Body of pancreas (tissue), 4 donors: ENCODE results near the gene HPN. TPM values are rescaled to one million over a fixed set of nuclear protein-coding genes. Genes with fewer than 3 reads are reported as not detected.
A peak's percentile ranks its signal among the peaks of the same experiment; 100 is the strongest.
"Not testable (repeated sequence)": the region's sequence is repeated elsewhere in the genome, so short reads cannot be mapped to it uniquely, and the experiment has no call there.

Experiments used
- ATAC-seq: fragments of 150-250 bp; one replicate; pipeline ENCODE4 v1.9.1; 2016
- DNase-seq, 4 donors: peaks; one replicate each; pipeline ENCODE4 v3.0.0-alpha.2; 2019
- H3K27ac ChIP-seq, 4 donors: fragments of 200-600 bp; sonication (generic); 1 replicate in 3 of 4; 2 replicates in 1 of 4; pipeline versions ENCODE4 v1.5.1 to v1.6.1; 2016 to 2019; ENCODE audit warnings: mild to moderate bottlenecking in 1 of 4, mixed read lengths in 1 of 4, moderate library complexity in 1 of 4
- H3K27me3 ChIP-seq, 2 donors: fragments of 200-600 bp; sonication (generic); one replicate each; pipeline ENCODE4 v1.6.0; 2016; ENCODE audit warnings: mild to moderate bottlenecking in 1 of 2
- H3K36me3 ChIP-seq, 2 donors: fragments of 200-600 bp; sonication (generic); replicated peaks in 1 of 2; 2 replicates each; pipeline ENCODE4 v1.5.1; 2016; ENCODE audit warnings: low read depth in 2 of 2; ENCODE audit not compliant: insufficient read depth in 1 of 2
- H3K4me1 ChIP-seq: fragments of 200-600 bp; sonication (generic); one replicate; pipeline ENCODE4 v1.6.0; 2016
- H3K4me3 ChIP-seq, 2 donors: fragments of 200-600 bp; sonication (generic); 1 replicate in 1 of 2; 2 replicates in 1 of 2; pipeline ENCODE4 v1.5.1; 2016 to 2019
- H3K9me3 ChIP-seq, 3 donors: fragments of 200-600 bp; sonication (generic); 1 replicate in 2 of 3; 2 replicates in 1 of 3; pipeline ENCODE4 v1.5.1; 2016
- CTCF ChIP-seq, 7 experiments: fragments of 450-650 bp in 4 of 7; fragments of 200-600 bp in 3 of 7; sonication (generic) in 3 of 7; IDR thresholded peaks; one replicate each; pipeline ENCODE4 v1.5.1; 2016 to 2019; ENCODE audit warnings: antibody characterized with exemption in 7 of 7
- POLR2A ChIP-seq, 3 donors: fragments of 450-650 bp; IDR thresholded peaks; one replicate each; pipeline ENCODE4 v1.6.1; 2016; ENCODE audit warnings: antibody characterized with exemption in 3 of 3, mild to moderate bottlenecking in 2 of 3
- WGBS, 2 donors: methylation state at CpG; one replicate each; pipeline ENCODE4 v1.1.5; 2017; 5-methylcytosine and 5-hydroxymethylcytosine counted together
- intact Hi-C: fragments of 100-400 bp; cut with DNase I; formaldehyde crosslinking; loops from one replicate; pipeline ENCODE4 v1.15.1; 2023
- total RNA-seq, 2 donors: library from RNA; depleted of rRNA; stranded (reverse); fragments of >200 nt; gene quantifications; one replicate each; pipeline ENCODE4 v1.1.0, GENCODE V29; 2016

The HPN gene
- total RNA-seq, 2 donors from 2014 or later = 135 to 289 TPM

GRCh38 chr19:35000647-35001501 lies 40.6 kb upstream of the HPN start:
- peaks cover 60% of the 10 kb centered on the region for H3K4me1 ChIP-seq
- peak; percentile 41 to 67 (median 63) for DNase-seq

GRCh38 chr19:35002037-35002535 lies 39.4 kb upstream of the HPN start:
- no peaks in the 10 kb centered on the region for H3K36me3 ChIP-seq
- H3K27me3 ChIP-seq = no peaks in the 10 kb centered on the region
- H3K4me3 ChIP-seq = no peak overlapping the region
- intact Hi-C loops = no loop called here
- no peak for DNase-seq
- ATAC-seq = no peak
- H3K4me1 ChIP-seq = peaks cover 70% of the 10 kb centered on the region
- H3K27ac ChIP-seq = peak overlapping the region in 2 of 4 donors; percentile 96 to 97
- TF ChIP-seq CTCF (IDR thresholded peaks at IDR 0.05) = no peak
- TF ChIP-seq POLR2A (IDR thresholded peaks at IDR 0.05) = no peak
- H3K9me3 ChIP-seq = no peaks in the 10 kb centered on the region
- 92 to 96% methylated on average over 11 of the region's 11 CpGs for WGBS, 2 donors

More at GRCh38 chr19:35000647-35001501, 40.6 kb upstream of the HPN start:
- Histone ChIP-seq H3K27ac (peak overlapping the region; percentile 92 to 97 (median 96)), H3K4me3 (peak overlapping the region; percentile 26 to 66), H3K36me3 (no peaks in the 10 kb centered on the region), H3K9me3 (no peaks in the 10 kb centered on the region), H3K27me3 (no peaks in the 10 kb centered on the region)
- TF ChIP-seq CTCF (IDR thresholded peaks at IDR 0.05) (no peak), POLR2A (IDR thresholded peaks at IDR 0.05) (peak; percentile 39 to 78 (median 77))
- intact Hi-C loops = no loop called here
- 5 to 21% methylated on average over 12 to 42 of the region's 46 CpGs for WGBS, 2 donors
- peak; percentile 9 for ATAC-seq

- H3K9me3 ChIP-seq = no peaks in the 10 kb centered on the region
- 84 to 86% methylated on average over 8 to 18 of the region's 18 CpGs for WGBS, 2 donors
- H3K27me3 ChIP-seq = no peaks in the 10 kb centered on the region
- H3K4me3 ChIP-seq = no peak overlapping the region
- DNase-seq (no peak), ATAC-seq (no peak)
- peak overlapping the region; percentile 46 to 82 (median 70) for H3K27ac ChIP-seq
- TF ChIP-seq CTCF (IDR thresholded peaks at IDR 0.05) (no peak), POLR2A (IDR thresholded peaks at IDR 0.05) (no peak)
- intact Hi-C loops = no loop called here
- H3K4me1 ChIP-seq = peaks cover 72% of the 10 kb centered on the region
- H3K36me3 ChIP-seq = peaks cover 0 to 4% of the 10 kb centered on the region in 2 donors
These were observed 36.8 kb upstream of the HPN start for GRCh38 chr19:35004517-35005255.

GRCh38 chr19:35005256-35005977 lies 36.1 kb upstream of the HPN start:
- intact Hi-C loops = no loop called here
- peaks cover 70% of the 10 kb centered on the region for H3K4me1 ChIP-seq
- TF ChIP-seq CTCF (IDR thresholded peaks at IDR 0.05) (no peak), POLR2A (IDR thresholded peaks at IDR 0.05) (no peak)
- H3K9me3 ChIP-seq = no peaks in the 10 kb centered on the region
- DNase-seq (peak in 1 of 4 donors; percentile 13), ATAC-seq (no peak)
- peaks cover 7 to 10% of the 10 kb centered on the region in 2 donors for H3K36me3 ChIP-seq
- H3K4me3 ChIP-seq = no peak overlapping the region
- peak overlapping the region; percentile 46 to 82 (median 70) for H3K27ac ChIP-seq
- no peaks in the 10 kb centered on the region for H3K27me3 ChIP-seq
- WGBS, 2 donors = 84 to 85% methylated on average over 11 of the region's 11 CpGs

- intact Hi-C loops, DNase-seq, H3K27me3 ChIP-seq, ATAC-seq, H3K4me3 ChIP-seq, H3K9me3 ChIP-seq: not testable (repeated sequence)
- 36 to 62% methylated on average over 5 to 6 of the region's 6 CpGs for WGBS, 2 donors
- Histone ChIP-seq H3K36me3 (peaks cover 8 to 11% of the 10 kb centered on the region in 2 donors), H3K27ac (peak overlapping the region; percentile 46 to 82 (median 70)), H3K4me1 (peaks cover 70% of the 10 kb centered on the region)
These were observed 35.5 kb upstream of the HPN start for GRCh38 chr19:35006007-35006341.
